Effector memory CD8-positive, alpha-beta T cell (primary cell): Measurements from ENCODE around the gene MROH8.
"Not testable (repeated sequence)": the region's sequence is repeated elsewhere in the genome, so short reads cannot be mapped to it uniquely, and the experiment has no call there.

Source experiments
- ATAC-seq: fragments of 150-1000 bp; cut with Tn5 transposase; replicated peaks from 2 replicates; pipeline ENCODE4 v1.10.0; 2021; ENCODE audit warnings: mild to moderate bottlenecking, moderate library complexity
- DNase-seq, 3 experiments: peaks; one replicate each; pipeline ENCODE4 v3.0.0; 2021
- H3K27ac Mint-ChIP-seq, 2 donors: one replicate each; pipeline ENCODE4 v1.8.0; 2022; ENCODE audit warnings: mild to moderate bottlenecking in 2 of 2, mixed read lengths in 2 of 2, moderate library complexity in 2 of 2
- H3K27me3 Mint-ChIP-seq, 2 donors: one replicate each; pipeline ENCODE4 v1.8.0; 2022; ENCODE audit warnings: mixed read lengths in 2 of 2
- H3K36me3 Mint-ChIP-seq: one replicate; pipeline ENCODE4 v1.8.0; 2022; ENCODE audit warnings: mild to moderate bottlenecking, moderate library complexity, mixed read lengths; ENCODE audit not compliant: insufficient read depth
- H3K4me1 Mint-ChIP-seq, 2 donors: one replicate each; pipeline ENCODE4 v1.8.0; 2022; ENCODE audit warnings: low read depth in 2 of 2, mixed read lengths in 2 of 2
- H3K4me3 Mint-ChIP-seq, 2 donors: one replicate each; pipeline ENCODE4 v1.8.0; 2022; ENCODE audit warnings: mild to moderate bottlenecking in 2 of 2, mixed read lengths in 2 of 2, moderate library complexity in 2 of 2
- H3K9me3 Mint-ChIP-seq, 2 donors: one replicate each; pipeline ENCODE4 v1.8.0; 2022; ENCODE audit warnings: mixed read lengths in 2 of 2

The MROH8 gene

DNA sequence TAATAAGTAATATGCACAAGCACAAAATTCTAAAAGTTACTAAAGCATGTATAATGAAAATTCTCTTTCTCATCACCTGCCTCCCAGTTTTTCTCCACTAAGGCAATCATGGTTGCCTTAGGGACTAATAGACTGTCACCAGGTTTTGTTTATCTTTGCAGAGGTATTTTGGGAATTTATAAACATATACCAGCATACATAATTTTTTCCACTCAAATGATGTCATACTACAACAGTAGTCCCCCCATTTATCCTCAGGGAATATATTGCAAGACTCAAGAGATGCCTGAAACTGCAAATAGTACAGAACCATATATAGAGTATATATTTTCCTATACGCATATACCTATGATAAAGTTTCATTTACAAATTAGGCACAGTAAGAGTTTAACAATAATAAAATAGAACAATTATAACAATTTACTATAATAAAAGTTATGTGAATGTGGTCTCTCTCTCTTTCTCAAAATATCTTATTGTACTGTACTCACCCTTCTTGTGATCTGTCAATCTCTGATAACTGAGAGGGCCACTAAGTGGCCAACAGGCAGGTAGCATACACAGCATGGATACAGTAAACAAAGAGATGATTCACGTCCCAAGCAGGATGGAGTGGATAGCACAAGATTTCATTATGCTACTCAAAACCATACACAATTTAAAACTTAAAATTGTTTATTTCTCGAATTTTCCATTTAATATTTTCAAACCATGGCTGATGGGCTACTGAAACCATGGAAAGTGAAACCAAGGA lies 103.2 kb downstream of the MROH8 start:
- ATAC-seq (no peak), DNase-seq (no peak)
- peak overlapping the region in 1 of 2 donors; percentile 75 for H3K27ac Mint-ChIP-seq
- no peak overlapping the region for H3K4me3 Mint-ChIP-seq
- peaks cover 18 to 28% of the 10 kb centered on the region in 2 donors for H3K4me1 Mint-ChIP-seq
- H3K27me3 Mint-ChIP-seq: no peaks in the 10 kb centered on the region
- H3K36me3 Mint-ChIP-seq: peaks cover 11% of the 10 kb centered on the region
- no peaks in the 10 kb centered on the region for H3K9me3 Mint-ChIP-seq

DNA sequence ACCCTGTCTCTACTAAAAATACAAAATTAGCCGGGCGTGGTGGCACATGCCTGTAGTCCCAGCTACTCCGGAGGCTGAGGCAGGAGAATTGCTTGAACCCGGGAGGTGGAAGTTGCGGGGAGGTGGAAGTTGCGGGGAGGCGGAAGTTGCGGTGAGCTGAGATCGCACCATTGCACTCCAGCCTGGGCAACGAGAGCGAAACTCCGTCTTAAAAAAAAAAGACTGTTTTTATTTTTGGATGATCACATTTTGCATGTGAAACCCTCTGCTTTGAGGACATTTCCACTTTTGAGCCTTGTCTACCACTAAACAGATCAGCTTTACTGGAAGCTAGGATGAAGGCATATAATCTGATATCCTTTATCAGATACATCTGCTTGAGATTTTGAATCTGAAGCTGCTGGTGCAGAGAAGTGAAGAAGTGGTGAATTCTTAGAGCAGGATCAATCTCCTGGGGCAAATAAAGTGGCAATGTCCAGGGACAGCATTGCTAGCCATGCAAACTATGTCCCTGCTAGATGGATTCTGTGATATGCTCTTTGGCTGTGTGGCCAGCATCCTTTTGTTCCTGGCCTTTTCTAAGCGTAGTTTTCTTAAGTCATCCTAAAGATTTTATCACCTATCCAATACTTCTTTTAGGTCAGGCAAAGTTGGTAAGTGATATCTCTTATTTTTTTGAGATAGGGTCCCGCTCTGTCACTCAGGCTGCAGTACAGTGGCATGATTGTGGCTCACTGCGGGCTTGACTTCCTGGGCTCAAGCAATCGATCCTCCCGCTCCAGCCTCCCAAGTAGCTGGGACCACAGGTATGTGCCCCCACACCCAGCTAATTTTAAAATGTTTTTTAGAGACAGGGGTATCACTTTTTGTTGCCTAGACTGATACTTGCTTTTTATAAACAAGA lies 106.8 kb downstream of the MROH8 start:
- peaks cover 4% of the 10 kb centered on the region for H3K36me3 Mint-ChIP-seq
- peak overlapping the region; percentile 94 to 98 for H3K27ac Mint-ChIP-seq
- no peak for ATAC-seq
- peaks cover 16 to 19% of the 10 kb centered on the region in 2 donors for H3K4me1 Mint-ChIP-seq
- no peak for DNase-seq
- no peak overlapping the region for H3K4me3 Mint-ChIP-seq
- H3K9me3 Mint-ChIP-seq: no peaks in the 10 kb centered on the region
- no peaks in the 10 kb centered on the region for H3K27me3 Mint-ChIP-seq

DNA sequence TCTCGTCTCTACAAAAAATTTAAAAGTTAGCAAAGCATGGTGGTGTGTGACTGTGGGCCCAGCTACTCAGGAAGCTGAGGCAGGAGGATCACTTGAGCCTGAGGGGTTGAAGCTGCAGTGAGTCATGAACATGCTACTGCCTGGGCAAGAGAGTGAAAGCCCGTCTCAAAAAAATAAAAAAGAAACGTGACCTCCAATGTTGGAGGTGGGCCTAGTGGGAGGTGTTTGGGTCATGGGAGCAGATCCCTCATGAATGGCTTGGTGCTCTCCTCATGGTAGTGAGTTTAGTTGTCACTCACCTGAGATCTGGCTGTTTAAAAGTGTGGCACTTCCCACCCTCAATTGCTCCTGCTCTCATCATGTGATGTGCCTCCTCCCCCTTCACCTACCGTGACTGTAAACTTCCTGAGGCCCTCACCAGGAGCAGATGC lies 107.9 kb downstream of the MROH8 start:
- Mint-ChIP-seq H3K4me3 (peak overlapping the region; percentile 50 to 64), H3K27me3 (no peaks in the 10 kb centered on the region), H3K27ac (peak overlapping the region; percentile 94 to 98), H3K36me3 (peaks cover 13% of the 10 kb centered on the region), H3K9me3 (no peaks in the 10 kb centered on the region), H3K4me1 (peaks cover 13 to 15% of the 10 kb centered on the region in 2 donors)
- ATAC-seq (peak; percentile 78), DNase-seq (peak in 1 of 3 experiments; percentile 4)

GRCh38 chr20:37069563-37069962 lies 109.8 kb downstream of the MROH8 start:
- not testable (repeated sequence) for H3K27me3 Mint-ChIP-seq, ATAC-seq, DNase-seq, H3K9me3 Mint-ChIP-seq, H3K4me3 Mint-ChIP-seq, H3K27ac Mint-ChIP-seq
- peaks cover 12% of the 10 kb centered on the region in 2 donors for H3K4me1 Mint-ChIP-seq
- H3K36me3 Mint-ChIP-seq: peaks cover 32% of the 10 kb centered on the region

- Mint-ChIP-seq H3K4me3 (no peak overlapping the region), H3K27ac (peak overlapping the region in 1 of 2 donors; percentile 33), H3K27me3 (no peaks in the 10 kb centered on the region), H3K36me3 (peaks cover 55% of the 10 kb centered on the region), H3K9me3 (no peaks in the 10 kb centered on the region), H3K4me1 (peaks cover 3 to 4% of the 10 kb centered on the region in 2 donors)
- DNase-seq (no peak), ATAC-seq (no peak)
Observed at GRCh38 chr20:37066168-37066567, 113.2 kb downstream of the MROH8 start.

DNA sequence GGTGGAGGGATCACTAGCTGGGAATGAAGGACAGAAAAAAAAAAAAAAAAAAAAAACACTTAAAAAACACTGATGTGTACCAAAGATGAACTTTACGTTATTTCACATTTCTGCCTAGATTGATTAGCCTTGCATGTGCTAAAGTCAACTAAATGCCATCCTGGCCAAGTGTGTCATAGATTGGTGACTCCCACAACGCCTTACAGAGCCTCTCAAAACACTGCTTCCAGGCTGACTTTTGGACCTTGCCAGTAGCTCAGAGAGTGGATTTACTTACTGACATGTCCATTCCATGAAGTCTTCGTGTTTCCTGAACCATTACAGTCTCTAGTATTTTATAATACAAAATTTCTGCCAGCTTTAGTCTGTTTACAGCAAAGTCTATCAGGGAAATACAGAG lies 124.1 kb downstream of the MROH8 start:
- Mint-ChIP-seq H3K27ac (no peak overlapping the region), H3K4me1 (no peaks in the 10 kb centered on the region), H3K4me3 (no peak overlapping the region), H3K27me3 (no peaks in the 10 kb centered on the region), H3K9me3 (no peaks in the 10 kb centered on the region), H3K36me3 (peaks cover 67% of the 10 kb centered on the region)
- DNase-seq (no peak), ATAC-seq (no peak)

GRCh38 chr20:37053230-37053950 lies 126.0 kb downstream of the MROH8 start:
- H3K36me3 Mint-ChIP-seq: peaks cover 64% of the 10 kb centered on the region
- ATAC-seq (no peak), DNase-seq (no peak)
- no peak overlapping the region for H3K4me3 Mint-ChIP-seq
- no peaks in the 10 kb centered on the region for H3K4me1 Mint-ChIP-seq
- H3K9me3 Mint-ChIP-seq: no peaks in the 10 kb centered on the region
- H3K27ac Mint-ChIP-seq: peak overlapping the region; percentile 23 to 38
- no peaks in the 10 kb centered on the region for H3K27me3 Mint-ChIP-seq
